H54 (cell line): ENCODE data around the gene IMMP2L.
A peak's percentile ranks its signal among the peaks of the same experiment; 100 is the strongest.

Experiments used
- DNase-seq: peaks from one replicate; pipeline ENCODE4 v3.0.0; 2011; ENCODE audit warnings: low spot score, mixed read lengths; ENCODE audit not compliant: insufficient read length
- FAIRE-seq: peaks from 3 replicates; lab custom pipeline; 2011; peaks lifted over from hg19 to GRCh38; lab: Jason Lieb, UNC
- POLR2A ChIP-seq: IDR thresholded peaks from 2 replicates; pipeline ENCODE4 v1.6.1; 2011; ENCODE audit warnings: low read depth, mild to moderate bottlenecking, low read length

The IMMP2L gene

DNA sequence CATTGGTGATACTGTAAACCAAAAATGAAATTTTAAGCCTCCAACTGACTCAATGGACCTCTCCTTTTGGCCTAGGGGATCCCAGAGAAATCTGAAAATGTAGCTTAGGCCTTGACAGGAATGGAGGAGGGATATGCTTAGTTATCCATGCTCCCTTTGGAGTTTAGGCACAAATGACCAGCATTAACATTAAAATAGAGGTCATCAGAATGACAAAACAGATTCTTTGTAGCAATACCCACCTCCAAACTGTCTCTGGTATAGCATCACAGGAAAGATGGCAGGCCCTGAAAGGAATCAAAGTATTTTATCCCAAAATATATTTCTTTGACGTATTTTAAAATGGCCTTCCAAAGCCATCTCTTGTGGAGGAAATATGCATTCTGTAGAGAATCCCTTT, 510.5 kb downstream of the IMMP2L start:
- no peak for TF ChIP-seq POLR2A
- no peak for DNase-seq
- no peak for FAIRE-seq

- no peak for FAIRE-seq
- TF ChIP-seq POLR2A: no peak
- DNase-seq: no peak
Measured at GRCh38 chr7:111050875-111051416, 511.3 kb downstream of the IMMP2L start.

DNA sequence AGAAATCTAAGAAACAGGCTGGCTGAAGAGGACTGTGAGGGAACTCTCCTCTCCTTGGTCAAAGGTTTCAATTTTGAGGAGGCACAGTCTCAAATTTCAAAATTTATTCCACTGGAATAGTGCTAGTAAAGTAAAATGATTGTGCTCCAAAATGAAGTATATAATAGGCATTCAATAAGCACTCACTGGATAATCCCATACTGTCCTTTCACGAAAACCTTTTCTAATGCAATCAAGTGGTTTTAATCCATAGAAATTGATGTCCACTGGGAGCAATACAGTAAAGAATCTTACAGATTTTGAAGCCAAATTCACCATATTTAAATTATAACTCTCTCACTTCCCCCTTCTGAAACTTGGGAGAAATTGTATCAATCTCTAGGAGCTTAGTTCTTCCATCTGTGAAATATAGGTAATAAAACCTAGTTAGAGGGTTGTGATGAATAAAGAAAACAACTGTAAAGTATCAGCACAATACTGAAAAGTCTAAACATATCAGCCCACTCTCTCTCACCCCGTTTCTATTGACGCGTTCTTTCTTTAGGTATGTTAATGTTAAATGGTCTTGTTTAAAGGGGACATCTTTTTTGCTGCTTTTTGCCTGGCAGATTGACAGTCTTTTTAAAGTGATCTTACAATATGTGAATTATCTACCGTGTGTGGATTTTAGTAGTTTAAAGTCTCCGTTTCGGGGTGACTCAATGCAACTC, 512.2 kb downstream of the IMMP2L start:
- DNase-seq: no peak
- TF ChIP-seq POLR2A: no peak
- no peak for FAIRE-seq

GRCh38 chr7:111047595-111047994, 514.7 kb downstream of the IMMP2L start:
- FAIRE-seq (no peak), DNase-seq (no peak)
- TF ChIP-seq POLR2A: no peak

GRCh38 chr7:111045449-111045848, 516.8 kb downstream of the IMMP2L start:
- no peak for TF ChIP-seq POLR2A
- FAIRE-seq (no peak), DNase-seq (no peak)

GRCh38 chr7:111043561-111043960, 518.7 kb downstream of the IMMP2L start:
- DNase-seq (no peak), FAIRE-seq (no peak)
- no peak for TF ChIP-seq POLR2A

DNA sequence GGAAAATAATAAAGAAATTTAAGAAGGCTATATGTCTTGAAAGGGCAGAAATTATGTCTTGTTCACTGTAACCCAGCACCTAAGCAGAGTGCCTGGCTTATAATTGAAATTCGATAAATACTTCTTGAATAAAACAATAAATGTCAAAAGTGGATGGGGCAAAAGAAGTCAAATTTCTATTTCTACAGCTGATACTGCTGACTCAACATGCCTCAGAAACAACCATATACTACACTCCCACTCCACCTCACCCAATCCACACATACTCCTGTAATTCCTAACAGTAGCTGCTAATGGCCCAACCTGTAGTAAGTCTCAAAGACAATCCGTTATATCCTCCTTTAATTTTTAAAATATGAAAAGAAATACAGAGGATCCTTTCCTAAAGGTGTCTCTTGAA, 519.5 kb downstream of the IMMP2L start:
- TF ChIP-seq POLR2A: no peak
- no peak for FAIRE-seq
- no peak for DNase-seq

GRCh38 chr7:111041577-111041976, 520.7 kb downstream of the IMMP2L start:
- FAIRE-seq (peak; percentile 36), DNase-seq (no peak)
- TF ChIP-seq POLR2A: no peak

GRCh38 chr7:111038185-111038584, 524.1 kb downstream of the IMMP2L start:
- no peak for TF ChIP-seq POLR2A
- FAIRE-seq (no peak), DNase-seq (no peak)

DNA sequence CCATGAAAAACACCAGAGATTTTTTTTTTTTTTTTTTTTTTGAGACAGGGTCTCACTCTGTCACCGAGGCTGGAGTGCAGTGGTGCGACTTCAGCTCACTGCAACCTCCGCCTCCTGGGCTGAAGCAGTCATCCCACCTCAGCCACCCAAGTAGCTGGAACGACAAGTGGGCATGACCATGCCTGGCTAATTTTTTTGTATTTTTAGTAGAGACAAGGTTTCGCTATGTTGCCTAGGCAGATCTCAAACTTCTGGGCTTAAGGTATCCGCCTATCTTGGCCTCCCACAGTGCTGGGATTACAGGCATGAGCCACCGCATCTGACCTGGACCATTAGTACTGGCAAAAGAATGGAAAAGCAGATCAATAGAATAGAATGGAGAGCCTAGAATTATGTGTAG, 530.4 kb downstream of the IMMP2L start:
- no peak for FAIRE-seq
- DNase-seq: no peak
- TF ChIP-seq POLR2A: no peak

GRCh38 chr7:111030336-111030735, 532.0 kb downstream of the IMMP2L start:
- DNase-seq (no peak), FAIRE-seq (no peak)
- no peak for TF ChIP-seq POLR2A

DNA sequence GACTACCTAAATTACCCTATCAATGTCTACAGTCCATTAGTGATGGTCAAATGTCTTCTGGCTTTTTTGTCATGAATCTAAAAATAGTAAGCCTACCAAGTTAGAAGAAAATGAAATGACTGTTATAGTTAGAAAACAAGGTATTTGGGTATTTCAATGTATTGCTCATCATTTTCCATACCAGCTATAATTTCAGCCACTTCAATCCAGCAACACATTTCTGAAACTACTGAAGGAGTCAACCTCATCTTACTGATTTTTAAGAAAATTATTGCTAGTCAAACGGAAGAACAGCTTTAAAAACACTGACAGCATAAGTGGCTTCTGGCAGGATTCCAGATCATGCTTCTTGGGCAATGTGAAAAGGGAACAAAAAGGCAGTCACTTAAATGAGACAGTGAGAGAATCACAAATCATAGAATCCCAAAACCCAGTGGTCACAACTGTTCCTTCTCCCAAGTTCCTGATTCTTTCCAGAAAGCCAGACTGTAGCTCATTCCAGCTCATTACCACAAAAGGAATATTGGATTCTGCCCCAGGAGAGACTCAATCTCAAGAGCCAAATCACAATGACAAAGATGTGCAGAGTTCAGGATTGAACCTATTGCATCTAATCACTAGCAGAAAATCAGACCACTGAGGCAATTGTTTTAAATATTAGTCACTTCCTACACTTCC, 532.6 kb downstream of the IMMP2L start:
- DNase-seq: no peak
- no peak for FAIRE-seq

GRCh38 chr7:111029141-111029572, 533.1 kb downstream of the IMMP2L start:
- DNase-seq (no peak), FAIRE-seq (no peak)
- TF ChIP-seq POLR2A: no peak

More for the DNA sequence above, 532.6 kb downstream of the IMMP2L start:
- TF ChIP-seq POLR2A: no peak

GRCh38 chr7:111027396-111027795, 534.9 kb downstream of the IMMP2L start:
- DNase-seq (no peak), FAIRE-seq (no peak)
- no peak for TF ChIP-seq POLR2A
